GM11168 (cell line): Measurements from ENCODE around the gene ATP6V0D1.
"Not testable (repeated sequence)": the region's sequence is repeated elsewhere in the genome, so short reads cannot be mapped to it uniquely, and the experiment has no call there.

Experiments used
- in situ Hi-C: fragments of 300-500 bp; cut with MboI; formaldehyde crosslinking; loops from one replicate; pipeline ENCODE4 v1.12.0; 2022; ENCODE audit warnings: low sequenced_read_pairs; ENCODE audit not compliant: unreplicated experiment

The ATP6V0D1 gene

GRCh38 chr16:67480833-67481560 lies at the start of gene ATP6V0D1:
ATP6V0D1 (minus strand) TSS chr16:67481157; CDS start chr16:67481086, 71 bp downstream.
- in situ Hi-C loops = loop anchor here (5.0 kb wide), 1 partner anchor 36 kb away; no protein-coding TSS in a partner anchor

GRCh38 chr16:67530013-67530939 lies 49.3 kb upstream of the ATP6V0D1 start:
- in situ Hi-C loops = no loop called here

GRCh38 chr16:67529582-67530012 lies 48.6 kb upstream of the ATP6V0D1 start:
- in situ Hi-C loops = no loop called here

GRCh38 chr16:67528870-67529581 lies 48.1 kb upstream of the ATP6V0D1 start:
- in situ Hi-C loops = no loop called here

- in situ Hi-C loops = no loop called here
Observed at GRCh38 chr16:67528222-67528869, 47.4 kb upstream of the ATP6V0D1 start, which contains the start of gene RIPOR1. RIPOR1 (plus strand) TSS chr16:67528829; CDS start chr16:67538447, 9,618 bp downstream.

- in situ Hi-C loops = no loop called here
Observed at GRCh38 chr16:67526149-67526791, 45.3 kb upstream of the ATP6V0D1 start.

- in situ Hi-C loops = no loop called here
Observed at GRCh38 chr16:67525176-67525860, 44.4 kb upstream of the ATP6V0D1 start.

- in situ Hi-C loops = no loop called here
Observed at GRCh38 chr16:67521095-67521804, 40.3 kb upstream of the ATP6V0D1 start.

GRCh38 chr16:67519242-67519641 lies 38.3 kb upstream of the ATP6V0D1 start:
- in situ Hi-C loops = loop anchor here (5.0 kb wide), 1 partner anchor 37 kb away; the partner anchor contains the start of genes AGRP and ATP6V0D1

GRCh38 chr16:67518676-67519075 lies 37.7 kb upstream of the ATP6V0D1 start:
- in situ Hi-C loops = loop anchor here (5.0 kb wide), 1 partner anchor 36 kb away; the partner anchor contains the start of genes AGRP and ATP6V0D1

GRCh38 chr16:67517661-67518423 lies 36.9 kb upstream of the ATP6V0D1 start:
- in situ Hi-C loops = loop anchor here (5.0 kb wide), 1 partner anchor 36 kb away; the partner anchor contains the start of genes AGRP and ATP6V0D1

- in situ Hi-C loops = loop anchor here (5.0 kb wide), 1 partner anchor 35 kb away; the partner anchor contains the start of genes AGRP and ATP6V0D1
Observed at GRCh38 chr16:67517155-67517445, 36.1 kb upstream of the ATP6V0D1 start.

- in situ Hi-C loops = loop anchor here (5.0 kb wide), 1 partner anchor 34 kb away; the partner anchor contains the start of genes AGRP and ATP6V0D1
Observed at GRCh38 chr16:67516296-67517154, 35.6 kb upstream of the ATP6V0D1 start.

- in situ Hi-C loops = no loop called here
Observed at GRCh38 chr16:67514382-67514828, 33.4 kb upstream of the ATP6V0D1 start.

GRCh38 chr16:67513892-67514291 lies 32.9 kb upstream of the ATP6V0D1 start:
- in situ Hi-C loops = not testable (repeated sequence)

GRCh38 chr16:67509016-67509415 lies 28.1 kb upstream of the ATP6V0D1 start:
- in situ Hi-C loops = no loop called here
